Stimulated activated CD4-positive, alpha-beta T cell treated with anti-CD3 and anti-CD28 coated beads, Interleukin-2, amount 100 ng/mL, for 48 hours (primary cell): ENCODE results near the gene METRNL.
"Not testable (repeated sequence)": the region's sequence is repeated elsewhere in the genome, so short reads cannot be mapped to it uniquely, and the experiment has no call there.

Experiments
- DNase-seq, 2 donors: peaks; one replicate each; pipeline ENCODE4 v3.0.0-alpha.2; 2020

The METRNL gene

GRCh38 chr17:83125515-83126274 lies 46.3 kb downstream of the METRNL start:
- no peak for DNase-seq

- DNase-seq: no peak
Measured at GRCh38 chr17:83126275-83126811, 46.9 kb downstream of the METRNL start.

DNA sequence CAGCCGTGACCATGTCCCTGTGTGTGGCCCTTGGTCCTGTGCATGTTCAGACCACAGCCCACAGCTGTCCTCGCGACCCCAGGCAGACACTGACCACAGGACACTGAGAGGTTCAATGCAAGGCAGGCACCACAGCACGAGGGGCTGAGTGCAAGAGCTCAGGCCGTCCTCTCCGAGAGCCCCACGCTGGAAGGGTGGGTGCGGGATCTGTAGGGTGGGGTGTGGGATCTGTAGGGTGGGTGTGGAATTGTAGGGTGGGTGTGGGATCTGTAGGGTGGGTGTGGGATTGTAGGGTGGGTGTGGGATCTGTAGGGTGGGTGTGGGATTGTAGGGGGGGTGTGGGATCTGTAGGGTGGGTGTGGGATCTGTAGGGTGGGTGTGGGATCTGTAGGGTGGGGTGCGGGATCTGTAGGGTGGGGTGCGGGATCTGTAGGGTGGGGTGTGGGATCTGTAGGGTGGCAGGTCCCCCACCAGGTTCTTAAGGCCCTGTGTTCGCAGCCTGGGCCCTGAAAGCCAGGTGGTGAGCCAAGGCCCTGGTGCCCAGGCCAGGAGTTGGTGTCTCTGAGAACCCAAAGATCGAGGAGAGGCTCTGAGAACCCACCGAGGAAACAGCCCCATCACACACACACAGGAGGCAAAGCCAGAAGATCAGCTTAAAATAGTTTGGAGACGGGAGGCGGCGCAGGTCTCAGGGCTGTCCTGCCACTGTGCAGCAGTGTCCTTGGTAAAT lies 48.2 kb downstream of the METRNL start:
- no peak for DNase-seq

- no peak for DNase-seq
Measured at GRCh38 chr17:83128306-83129240, 49.2 kb downstream of the METRNL start.

GRCh38 chr17:83129676-83130075 lies 50.3 kb downstream of the METRNL start:
- no peak for DNase-seq

DNA sequence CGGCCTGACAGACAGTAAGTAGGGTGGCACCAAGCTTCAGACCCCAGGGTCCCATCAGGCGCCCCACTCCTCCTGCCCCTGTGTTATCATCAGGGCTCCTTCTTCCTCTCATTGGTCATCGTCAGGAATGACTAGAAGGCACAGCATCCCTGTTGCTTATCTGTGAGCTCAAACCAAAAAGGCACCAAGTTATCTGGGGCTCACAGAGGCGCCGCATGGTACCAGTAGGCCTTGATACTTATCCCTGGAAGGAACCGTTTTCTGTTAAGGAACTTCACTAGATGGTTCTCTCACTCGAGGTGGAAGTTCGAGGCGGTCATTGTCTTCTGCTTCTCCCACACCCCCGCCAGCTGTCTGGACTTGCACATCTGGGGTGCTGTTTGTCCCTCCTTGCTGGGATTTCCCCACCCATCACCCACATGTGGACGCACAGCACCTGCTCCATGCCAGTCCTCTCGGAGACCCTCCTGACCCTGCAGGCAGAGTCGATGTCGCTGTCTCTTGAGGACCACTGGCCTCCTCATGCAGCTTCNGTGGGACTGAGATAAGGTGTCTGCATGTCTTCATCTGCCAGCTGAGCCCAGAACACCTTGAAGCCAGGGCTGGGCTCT lies 52.1 kb downstream of the METRNL start:
- no peak for DNase-seq

DNA sequence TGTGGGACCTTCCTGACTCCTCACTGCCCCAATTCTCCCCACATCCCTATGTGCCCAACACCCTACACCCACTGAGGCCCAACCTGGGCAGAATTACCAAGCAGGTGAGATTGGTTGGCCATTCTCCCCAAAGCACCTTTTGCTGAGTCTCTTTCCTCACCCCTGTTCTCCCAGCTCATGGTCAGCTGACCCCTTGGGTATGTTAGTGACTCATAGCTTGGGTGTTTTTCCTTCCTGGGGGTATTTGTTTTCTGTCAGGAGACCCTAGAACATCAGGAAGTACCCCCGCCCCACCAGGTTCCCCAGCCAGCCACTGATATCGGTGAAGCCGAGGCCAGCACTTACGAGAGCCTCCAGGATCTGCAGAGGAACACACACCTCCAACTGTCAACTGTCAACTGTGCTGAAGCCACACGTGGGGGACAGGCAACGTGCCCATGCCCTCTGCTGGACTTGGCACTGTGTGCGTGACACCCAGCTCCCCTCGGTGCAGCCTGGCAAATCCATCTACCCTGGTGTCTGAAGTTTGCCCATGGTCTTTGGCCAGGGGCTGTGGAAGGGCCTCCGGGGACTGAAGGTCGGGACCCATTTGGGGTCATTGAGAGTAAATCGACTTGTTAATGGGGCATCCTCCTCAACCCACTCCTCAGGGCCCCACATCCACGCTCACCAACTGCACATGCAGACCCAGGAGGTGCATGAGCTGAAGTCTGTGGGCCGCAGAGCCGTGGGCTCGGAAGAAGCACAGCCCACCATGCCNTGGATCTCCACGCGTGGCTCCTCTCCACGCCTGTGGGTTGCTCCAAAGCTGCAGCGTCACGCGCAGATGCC lies 53.1 kb downstream of the METRNL start:
- no peak for DNase-seq

DNA sequence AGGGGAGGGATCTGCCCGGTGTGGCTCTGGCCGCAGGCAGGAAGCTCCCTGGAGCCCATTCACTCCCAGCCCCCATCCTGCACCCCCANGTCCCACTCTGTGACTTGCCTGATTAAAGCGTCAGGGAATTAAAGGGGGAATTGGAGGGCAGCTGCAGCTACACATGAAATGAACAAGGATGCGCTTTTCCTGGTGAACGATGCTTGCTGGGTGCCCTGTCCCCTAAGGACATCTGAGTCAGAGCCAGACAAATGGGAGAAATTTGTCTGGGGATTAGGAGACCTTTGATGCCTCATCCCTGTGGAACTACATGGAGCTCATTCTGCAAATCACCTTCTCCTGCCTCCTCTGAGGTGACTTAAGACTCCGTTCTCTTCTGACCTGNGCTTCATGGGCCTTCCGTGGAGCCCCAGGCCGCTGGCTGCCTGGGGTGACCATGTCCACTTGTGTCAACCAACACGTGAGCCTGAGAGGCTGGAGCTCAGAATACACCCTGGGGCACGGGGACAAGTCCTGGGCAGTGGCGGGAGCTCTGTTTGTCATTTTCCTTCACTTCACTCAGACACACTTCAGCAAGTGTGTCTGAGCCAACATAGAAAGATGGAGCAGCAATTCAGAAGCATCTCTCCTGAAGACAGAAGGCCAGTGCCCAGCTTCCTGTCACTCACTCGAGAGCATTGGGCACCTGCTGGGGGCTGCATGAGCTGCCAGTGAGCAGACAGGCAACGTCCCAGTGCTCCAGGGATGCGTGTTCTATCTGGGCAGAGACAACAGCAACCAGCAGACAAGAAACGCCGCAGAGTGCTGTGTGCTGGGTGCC lies 54.1 kb downstream of the METRNL start:
- no peak for DNase-seq

- not testable (repeated sequence) for DNase-seq
Measured at GRCh38 chr17:83134456-83134855, 55.0 kb downstream of the METRNL start.

DNA sequence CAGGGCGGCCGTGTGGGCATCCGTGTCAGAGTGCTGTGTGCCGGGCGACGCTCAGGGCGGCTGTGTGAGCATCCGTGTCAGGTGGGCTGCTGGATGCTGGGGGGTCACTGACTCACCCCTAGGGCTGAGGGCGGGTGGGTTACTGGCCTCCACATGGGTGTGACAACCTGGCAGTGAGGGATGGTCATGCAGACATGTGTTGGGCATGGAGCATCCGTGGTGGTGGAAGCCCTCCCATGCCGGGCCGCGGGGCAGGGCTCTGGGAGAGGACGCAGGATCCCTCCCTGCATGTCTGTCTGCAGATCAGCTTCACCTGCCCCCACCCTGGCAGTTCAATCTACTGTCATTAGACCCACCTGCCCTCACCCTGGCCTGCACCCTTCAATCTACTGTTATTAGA lies 56.3 kb downstream of the METRNL start:
- no peak for DNase-seq

DNA sequence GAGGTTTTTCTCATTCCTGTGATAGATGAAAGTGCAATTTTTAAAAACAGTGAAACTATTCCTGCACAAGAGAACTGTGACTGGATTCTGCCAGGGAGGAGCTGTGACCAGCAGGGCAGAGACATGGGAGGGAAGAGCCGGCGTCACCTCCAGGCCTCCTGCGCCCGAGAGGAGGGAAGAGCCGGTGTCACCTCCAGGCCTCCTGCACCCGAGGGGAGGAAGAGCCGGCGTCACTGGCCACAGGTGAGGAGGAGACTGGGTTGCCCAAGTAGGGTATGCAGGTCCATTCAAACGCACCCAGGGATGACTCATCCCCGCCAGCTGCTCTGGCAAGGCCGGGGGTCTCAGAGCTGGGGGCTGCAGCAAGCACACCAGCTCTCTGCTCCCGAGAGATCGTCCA lies 56.7 kb downstream of the METRNL start:
- no peak for DNase-seq

- DNase-seq: no peak
Measured at GRCh38 chr17:83136931-83137330, 57.5 kb downstream of the METRNL start.

DNA sequence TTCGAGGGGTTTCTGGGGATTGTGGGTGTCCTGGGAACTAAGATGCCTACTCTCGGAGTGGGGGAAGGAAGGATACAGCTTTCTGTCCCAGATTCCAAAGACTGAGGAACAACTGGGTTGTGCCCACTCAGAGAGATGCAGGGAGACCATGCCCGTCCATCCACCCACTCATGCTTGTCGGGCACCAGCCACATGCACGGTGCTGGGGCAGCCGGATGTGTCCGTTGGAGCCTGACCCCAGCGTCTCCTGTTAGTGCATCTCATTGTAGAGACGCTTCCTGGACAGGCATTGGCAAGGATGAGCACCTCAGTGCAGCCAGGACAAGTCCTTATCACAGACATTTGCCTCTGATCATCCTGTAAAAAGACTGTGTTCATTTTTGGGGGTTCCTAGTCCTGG lies 58.1 kb downstream of the METRNL start:
- no peak for DNase-seq

GRCh38 chr17:83138820-83139219 lies 59.4 kb downstream of the METRNL start:
- no peak for DNase-seq

GRCh38 chr17:83139541-83140248 lies 60.3 kb downstream of the METRNL start:
- not testable (repeated sequence) for DNase-seq

- not testable (repeated sequence) for DNase-seq
Measured at GRCh38 chr17:83140249-83140566, 60.8 kb downstream of the METRNL start.

DNA sequence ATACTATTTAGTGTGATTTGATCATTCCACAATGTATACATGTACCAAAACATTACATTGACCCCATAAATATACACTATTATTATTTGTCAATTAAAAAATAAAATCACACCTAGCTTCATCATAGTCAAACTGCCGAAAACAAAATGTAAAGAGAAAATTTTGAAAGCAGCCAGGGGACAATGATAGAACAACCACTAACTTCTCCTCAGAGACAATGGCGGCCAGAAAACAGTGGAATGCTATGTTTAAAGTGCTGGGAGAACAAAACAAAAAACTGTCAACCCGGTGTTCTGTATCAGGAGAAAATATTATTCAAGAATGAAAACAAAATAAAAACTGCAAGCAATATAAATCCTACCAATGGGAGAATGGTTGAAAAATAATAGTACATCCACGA lies 63.2 kb downstream of the METRNL start:
- no peak for DNase-seq

DNA sequence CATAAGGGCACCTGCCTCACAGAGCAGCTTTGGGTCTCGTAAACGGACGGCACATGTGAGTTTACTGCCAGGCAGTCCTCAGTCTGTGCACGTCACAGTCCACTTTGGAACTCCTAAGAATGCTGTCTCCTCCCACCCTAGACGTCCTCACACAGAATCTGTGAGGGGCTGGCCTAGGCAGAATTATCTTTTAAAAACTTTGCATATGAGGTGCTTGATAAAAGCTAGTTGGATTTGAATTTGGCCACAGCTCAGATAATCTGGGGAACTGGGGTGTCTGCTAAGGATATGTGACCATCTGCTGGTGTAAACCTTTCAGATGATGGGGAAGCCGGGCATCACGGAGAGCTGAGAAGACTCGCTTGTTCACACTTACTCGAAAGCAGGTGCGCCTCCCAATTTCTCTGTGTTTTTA lies 64.4 kb downstream of the METRNL start:
- no peak for DNase-seq
